HUES48 (cell line): ENCODE results near the gene CSK.

Source experiments
- H3K27ac ChIP-seq: one replicate; pipeline ENCODE4 v1.7.0; 2013; ENCODE audit warnings: low read depth, low read length, inconsistent platforms
- H3K27me3 ChIP-seq: 2 replicates; pipeline ENCODE4 v1.6.1; 2013; ENCODE audit warnings: mild to moderate bottlenecking, low read length; ENCODE audit not compliant: control insufficient read depth, insufficient read depth
- H3K36me3 ChIP-seq: 2 replicates; pipeline ENCODE4 v1.6.1; 2013; ENCODE audit warnings: low read length; ENCODE audit not compliant: control insufficient read depth, insufficient read depth
- H3K4me1 ChIP-seq: 2 replicates; pipeline ENCODE4 v1.6.1; 2013; ENCODE audit warnings: mild to moderate bottlenecking, low read length; ENCODE audit not compliant: control insufficient read depth, insufficient read depth
- H3K4me3 ChIP-seq: 2 replicates; pipeline ENCODE4 v1.5.1; 2013; ENCODE audit warnings: mild to moderate bottlenecking, low read depth, low read length
- H3K9ac ChIP-seq: 2 replicates; pipeline ENCODE4 v1.6.1; 2013; ENCODE audit warnings: mild to moderate bottlenecking, low read depth, low read length, moderate library complexity
- H3K9me3 ChIP-seq: 2 replicates; pipeline ENCODE4 v1.6.1; 2013; ENCODE audit warnings: low read length; ENCODE audit not compliant: control insufficient read depth, insufficient read depth

The CSK gene

GRCh38 chr15:74808078-74808839 lies 26.4 kb downstream of the CSK start:
- H3K27ac ChIP-seq = no peak overlapping the region
- no peaks in the 10 kb centered on the region for H3K4me1 ChIP-seq
- no peak overlapping the region for H3K9ac ChIP-seq

DNA sequence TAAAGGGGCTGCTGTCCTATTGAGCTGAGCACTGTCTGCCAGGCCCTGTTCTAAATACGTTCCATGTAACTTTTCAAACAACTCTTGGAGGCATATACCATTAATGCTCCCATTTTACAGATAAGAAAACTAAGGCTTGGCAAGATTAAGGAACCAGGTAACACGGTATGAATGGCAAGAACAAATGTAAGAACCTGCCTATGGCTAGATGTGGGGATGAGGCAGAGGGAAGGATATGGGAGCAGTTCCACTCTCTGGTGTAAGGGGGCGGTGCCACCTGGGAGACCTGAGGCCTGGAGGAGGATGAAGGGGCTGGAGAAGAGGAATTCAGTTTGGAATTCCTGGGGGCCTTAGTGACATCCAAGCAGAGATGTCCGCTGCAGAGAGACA lies 27.0 kb downstream of the CSK start:
- H3K27ac ChIP-seq = no peak overlapping the region
- no peak overlapping the region for H3K4me3 ChIP-seq
- peaks cover 5% of the 10 kb centered on the region; the same call in 1 of the 2 replicates for H3K36me3 ChIP-seq
- no peaks in the 10 kb centered on the region for H3K27me3 ChIP-seq
- H3K9me3 ChIP-seq = no peaks in the 10 kb centered on the region
- H3K9ac ChIP-seq = no peak overlapping the region
- no peaks in the 10 kb centered on the region for H3K4me1 ChIP-seq

More at GRCh38 chr15:74808078-74808839, 26.4 kb downstream of the CSK start:
- H3K9me3 ChIP-seq = no peaks in the 10 kb centered on the region
- peaks cover 11% of the 10 kb centered on the region; the same call in 1 of the 2 replicates for H3K36me3 ChIP-seq
- H3K27me3 ChIP-seq = no peaks in the 10 kb centered on the region
- no peak overlapping the region for H3K4me3 ChIP-seq

GRCh38 chr15:74809242-74809641 lies 27.4 kb downstream of the CSK start:
- Histone ChIP-seq H3K4me1 (no peaks in the 10 kb centered on the region), H3K27me3 (no peaks in the 10 kb centered on the region), H3K9ac (no peak overlapping the region), H3K4me3 (no peak overlapping the region), H3K36me3 (0 out of 2 replicates have a peak, but pooled peaks cover 1% of the 10 kb centered on the region), H3K27ac (no peak overlapping the region), H3K9me3 (no peaks in the 10 kb centered on the region)

GRCh38 chr15:74809956-74810355 lies 28.1 kb downstream of the CSK start:
- Histone ChIP-seq H3K9me3 (no peaks in the 10 kb centered on the region), H3K9ac (no peak overlapping the region), H3K4me3 (no peak overlapping the region)

GRCh38 chr15:74812533-74812932 lies 30.7 kb downstream of the CSK start, which contains the start of gene LMAN1L:
Gene LMAN1L (plus strand): TSS chr15:74812835. CDS start chr15:74812855, 20 bp downstream.
- Histone ChIP-seq H3K36me3 (no peaks in the 10 kb centered on the region), H3K27me3 (no peaks in the 10 kb centered on the region), H3K9me3 (no peaks in the 10 kb centered on the region), H3K27ac (no peak within 1 kb of the TSS), H3K9ac (no peak within 1 kb of the TSS), H3K4me1 (no peaks in the 10 kb centered on the region; the same call in 1 of the 2 replicates), H3K4me3 (no peak within 1 kb of the TSS)

More at GRCh38 chr15:74809956-74810355, 28.1 kb downstream of the CSK start:
- Histone ChIP-seq H3K36me3 (no peaks in the 10 kb centered on the region), H3K27me3 (no peaks in the 10 kb centered on the region), H3K27ac (no peak overlapping the region), H3K4me1 (no peaks in the 10 kb centered on the region)

DNA sequence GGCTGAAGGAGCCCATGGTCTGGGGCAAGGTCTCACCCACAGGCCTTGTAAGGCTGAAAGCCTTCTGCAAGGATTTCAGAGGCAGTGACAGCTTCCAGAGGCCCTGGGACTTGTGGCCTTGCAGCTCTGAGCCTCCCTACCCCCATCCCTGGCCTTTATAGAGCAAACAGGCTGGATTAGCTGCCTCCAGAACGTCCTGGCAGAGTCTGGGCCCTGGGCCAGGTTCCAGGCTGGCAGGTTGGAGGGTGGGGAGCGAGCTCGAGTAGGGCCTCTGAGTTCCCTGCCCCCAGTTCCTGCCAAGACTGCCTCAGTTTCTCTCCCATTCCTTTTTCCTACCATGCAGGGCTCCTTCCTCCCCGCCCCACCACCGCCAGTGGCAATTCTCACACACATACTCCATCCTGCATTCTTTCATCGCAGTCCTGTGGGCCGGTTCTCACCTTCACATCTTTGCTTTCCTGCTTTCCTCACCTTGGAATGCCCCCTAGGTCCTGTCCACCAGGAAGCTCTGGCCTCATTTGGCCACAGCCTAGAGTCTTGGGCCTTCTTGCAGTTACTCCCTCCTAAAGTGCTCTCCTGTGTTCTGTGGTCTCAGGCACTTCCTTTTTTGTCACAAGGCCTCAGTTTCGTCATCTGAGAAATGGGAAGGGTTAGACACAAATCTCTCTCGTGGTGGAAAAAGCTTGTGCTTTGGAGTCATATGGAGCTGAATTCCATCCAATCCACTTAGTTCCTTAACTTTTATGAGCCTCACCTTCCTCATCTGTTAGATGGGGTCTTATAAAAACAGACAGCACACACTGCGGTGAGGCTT lies 33.4 kb downstream of the CSK start:
- no peaks in the 10 kb centered on the region; the same call in 1 of the 2 replicates for H3K4me1 ChIP-seq
- H3K4me3 ChIP-seq = no peak overlapping the region
- H3K36me3 ChIP-seq = no peaks in the 10 kb centered on the region
- H3K9ac ChIP-seq = no peak overlapping the region
- H3K27ac ChIP-seq = no peak overlapping the region
- no peaks in the 10 kb centered on the region for H3K9me3 ChIP-seq
- H3K27me3 ChIP-seq = no peaks in the 10 kb centered on the region

- H3K4me3 ChIP-seq = no peak overlapping the region
- H3K9me3 ChIP-seq = no peaks in the 10 kb centered on the region
- H3K27ac ChIP-seq = no peak overlapping the region
- H3K36me3 ChIP-seq = no peaks in the 10 kb centered on the region
- no peak overlapping the region for H3K9ac ChIP-seq
- H3K27me3 ChIP-seq = no peaks in the 10 kb centered on the region
- H3K4me1 ChIP-seq = no peaks in the 10 kb centered on the region; the same call in 1 of the 2 replicates
Measured at GRCh38 chr15:74815961-74816360, 34.1 kb downstream of the CSK start.

DNA sequence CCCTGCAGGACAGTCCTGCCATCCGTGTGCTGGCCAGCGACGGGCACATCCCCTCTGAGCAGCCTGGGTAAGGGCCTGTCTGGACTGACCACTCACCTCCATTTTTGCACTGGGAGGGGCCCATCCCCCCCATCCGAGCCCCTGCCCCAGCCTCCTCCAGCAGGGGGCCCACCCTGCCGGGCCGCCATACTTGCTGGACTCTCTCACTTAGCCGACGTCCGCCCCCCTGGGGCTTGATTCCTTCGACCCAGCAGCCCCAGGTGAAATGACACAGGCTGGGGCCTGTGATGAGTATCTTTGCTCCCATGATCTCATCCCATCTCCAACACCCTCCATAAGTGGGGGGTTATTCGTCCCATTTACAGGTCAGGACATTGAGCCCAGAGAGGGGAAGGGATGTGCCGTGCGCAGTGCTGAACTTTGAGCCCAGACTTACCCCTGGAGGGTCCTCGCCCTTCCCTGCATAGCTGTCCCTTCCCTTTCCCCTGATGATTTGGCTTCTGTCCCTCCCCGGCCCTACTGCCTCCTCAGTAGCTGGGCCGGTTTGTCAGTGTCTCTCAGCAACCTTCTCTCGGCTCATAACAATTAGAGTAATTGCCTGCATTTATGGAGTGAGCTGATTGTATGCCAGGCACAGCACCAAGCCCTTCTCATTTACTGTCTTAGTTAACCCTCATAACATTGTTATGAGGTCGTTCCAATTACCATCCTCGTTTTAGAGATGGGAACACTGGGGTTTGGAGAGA lies 34.9 kb downstream of the CSK start:
- no peak overlapping the region for H3K4me3 ChIP-seq
- H3K36me3 ChIP-seq = no peaks in the 10 kb centered on the region
- H3K9me3 ChIP-seq = no peaks in the 10 kb centered on the region
- H3K9ac ChIP-seq = no peak overlapping the region
- no peak overlapping the region for H3K27ac ChIP-seq
- H3K4me1 ChIP-seq = peaks cover 4% of the 10 kb centered on the region; the same call in 1 of the 2 replicates
- no peaks in the 10 kb centered on the region for H3K27me3 ChIP-seq

DNA sequence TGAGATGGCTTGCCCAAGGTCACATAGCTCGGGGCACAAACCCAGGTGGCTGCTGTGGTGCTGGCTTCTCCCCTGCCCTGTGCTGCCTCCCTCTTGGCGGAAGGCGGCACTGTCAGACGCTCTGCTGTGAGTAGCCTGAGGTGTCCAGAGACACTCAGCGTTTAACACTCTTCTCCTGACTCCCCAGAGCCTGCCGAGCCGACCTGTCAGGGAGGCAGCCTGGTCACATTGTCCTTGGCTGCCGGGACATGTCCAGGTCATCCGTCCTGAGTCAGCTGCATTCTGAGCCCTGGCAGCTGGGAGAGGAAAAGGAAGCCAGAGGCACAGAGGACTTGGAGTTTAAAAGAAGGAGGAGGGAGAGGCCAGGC lies 35.5 kb downstream of the CSK start:
- no peaks in the 10 kb centered on the region for H3K36me3 ChIP-seq
- no peaks in the 10 kb centered on the region for H3K27me3 ChIP-seq
- H3K4me1 ChIP-seq = peaks cover 4% of the 10 kb centered on the region; the same call in 1 of the 2 replicates
- no peak overlapping the region for H3K4me3 ChIP-seq
- H3K9me3 ChIP-seq = no peaks in the 10 kb centered on the region
- H3K27ac ChIP-seq = no peak overlapping the region
- H3K9ac ChIP-seq = no peak overlapping the region

DNA sequence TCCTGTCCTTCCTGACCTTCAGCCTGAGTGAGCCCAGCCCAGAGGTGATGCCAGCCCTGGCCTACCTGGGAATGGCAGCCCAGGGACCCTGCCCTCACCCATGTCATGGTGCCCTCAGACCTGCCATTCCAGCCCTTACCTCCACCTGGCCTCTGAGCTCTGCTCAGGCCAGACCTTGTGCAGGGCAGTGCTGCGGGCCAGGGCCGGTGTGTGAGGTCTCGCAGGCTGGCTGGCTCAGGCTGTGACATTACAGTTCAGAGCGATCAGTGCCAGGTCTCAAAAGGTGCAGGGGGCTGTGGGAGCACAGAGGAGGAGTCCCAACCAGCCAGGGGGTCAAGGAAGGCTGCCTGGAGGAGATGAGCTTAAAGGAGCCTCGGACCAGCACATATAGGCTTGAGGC lies 38.2 kb downstream of the CSK start:
- no peak overlapping the region for H3K9ac ChIP-seq
- H3K9me3 ChIP-seq = no peaks in the 10 kb centered on the region
- H3K4me1 ChIP-seq = peaks cover 4% of the 10 kb centered on the region; the same call in 1 of the 2 replicates
- no peaks in the 10 kb centered on the region for H3K36me3 ChIP-seq
- H3K4me3 ChIP-seq = no peak overlapping the region
- H3K27ac ChIP-seq = no peak overlapping the region
- peaks cover 4% of the 10 kb centered on the region for H3K27me3 ChIP-seq
